NCI-H2107 treated with DMSO at 0.1 percent for 48 hours (cell line): ENCODE measurements around the gene OR6J1.
"Not testable (repeated sequence)": the region's sequence is repeated elsewhere in the genome, so short reads cannot be mapped to it uniquely, and the experiment has no call there.

Source experiments
- DNase-seq: peaks from one replicate; lab custom pipeline; 2025; ENCODE audit not compliant: unreplicated experiment; lab: John Stamatoyannopoulos, UW

The OR6J1 gene

DNA sequence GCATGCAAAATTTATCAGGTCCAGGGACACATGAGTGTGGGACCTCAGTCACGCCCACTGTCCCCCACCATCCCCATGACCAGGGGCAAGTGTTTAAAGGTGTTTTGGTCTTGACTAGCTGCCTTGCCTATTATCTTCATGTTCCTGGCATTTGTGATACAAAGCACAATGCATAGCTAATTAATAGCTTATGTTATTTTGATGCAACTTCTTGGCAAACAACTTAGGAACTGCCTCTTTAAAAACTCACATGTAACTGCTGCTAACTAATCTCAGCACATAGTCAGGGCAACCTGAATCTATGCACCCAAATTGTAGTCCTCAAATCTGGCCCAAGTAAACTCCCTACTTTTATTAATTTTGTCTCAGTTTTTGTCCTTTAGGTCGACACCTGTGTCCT lies 7.4 kb upstream of the OR6J1 start:
- no peak for DNase-seq

- DNase-seq, result no peak
Measured at GRCh38 chr14:22650960-22651521, 6.9 kb upstream of the OR6J1 start.

GRCh38 chr14:22650046-22650739 lies 6.0 kb upstream of the OR6J1 start:
- no peak for DNase-seq

DNA sequence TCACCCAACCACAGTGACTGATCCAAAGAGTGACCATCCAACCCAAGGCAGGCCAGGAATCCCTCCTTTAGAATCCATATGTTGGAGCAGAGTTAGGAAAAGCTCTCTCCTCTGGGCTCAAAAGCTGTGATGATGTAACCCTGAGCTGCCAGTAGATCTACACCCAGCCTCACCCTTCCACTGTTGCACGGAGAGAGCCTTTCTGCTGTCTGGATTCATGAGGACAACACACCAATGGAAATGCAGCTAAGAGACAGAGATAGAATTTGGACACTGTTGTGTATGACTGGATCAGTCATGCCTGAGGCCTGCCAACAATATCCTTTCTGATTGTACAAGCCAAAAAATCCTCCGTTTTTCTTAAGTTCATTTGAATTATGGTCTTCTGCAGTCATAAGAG lies 4.4 kb upstream of the OR6J1 start:
- no peak for DNase-seq

DNA sequence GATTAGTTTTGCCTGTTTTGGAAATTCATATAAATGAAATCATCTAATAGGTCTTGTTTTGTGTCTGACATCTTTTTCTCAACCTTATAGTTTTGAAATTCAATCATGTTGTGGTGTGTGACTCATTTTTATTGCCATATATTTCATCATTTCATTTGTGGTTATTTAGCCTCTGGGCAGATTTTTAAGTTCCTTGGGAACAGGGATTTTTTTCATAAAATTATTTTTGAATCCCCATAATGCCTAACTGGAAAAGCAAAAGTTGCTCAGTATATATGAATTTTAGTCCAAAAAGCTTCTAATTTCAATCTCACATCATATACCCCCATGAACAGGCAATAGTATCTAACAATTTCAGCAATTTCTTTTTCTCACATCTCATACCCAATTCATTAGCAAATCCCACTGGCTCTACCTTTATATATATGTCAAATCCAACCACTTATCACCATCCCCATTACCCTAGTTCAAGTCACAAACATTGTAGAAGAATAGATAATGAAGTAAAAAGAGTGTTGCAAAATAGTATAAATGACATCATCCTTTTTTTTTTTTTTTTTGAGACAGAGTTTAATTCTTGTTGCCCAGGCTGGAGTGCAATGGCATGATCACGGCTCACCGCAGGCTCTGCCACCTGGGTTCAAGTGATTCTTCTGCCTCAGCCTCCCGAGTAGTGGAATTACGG lies 2.6 kb upstream of the OR6J1 start:
- peak; percentile 3 for DNase-seq

GRCh38 chr14:22641846-22642245 lies 2.3 kb downstream of the OR6J1 start:
- DNase-seq, result no peak

DNA sequence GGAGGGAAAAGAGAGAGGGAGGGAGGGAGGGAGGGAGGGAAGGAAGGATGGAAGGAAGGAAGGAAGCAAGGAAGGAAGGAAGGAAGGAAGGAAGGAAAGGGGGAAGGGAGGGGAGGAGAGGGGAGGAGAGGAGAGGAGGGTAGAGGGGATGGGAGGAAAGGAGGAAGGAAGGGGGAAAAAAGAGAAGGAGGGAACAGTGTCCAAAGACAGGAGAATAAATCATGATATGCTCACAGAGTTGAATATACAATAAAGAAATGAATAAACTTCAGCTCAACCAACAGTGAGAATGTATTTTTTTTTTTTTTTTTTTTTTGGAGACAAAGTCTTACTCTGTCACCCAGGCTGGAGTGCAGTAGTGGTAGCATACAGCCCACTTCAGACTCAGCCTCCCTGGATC lies 4.0 kb downstream of the OR6J1 start:
- no peak for DNase-seq

- DNase-seq, result not testable (repeated sequence)
Measured at GRCh38 chr14:22635980-22636379, 8.2 kb downstream of the OR6J1 start.

GRCh38 chr14:22634233-22634900 lies 9.8 kb downstream of the OR6J1 start:
- DNase-seq, result no peak

DNA sequence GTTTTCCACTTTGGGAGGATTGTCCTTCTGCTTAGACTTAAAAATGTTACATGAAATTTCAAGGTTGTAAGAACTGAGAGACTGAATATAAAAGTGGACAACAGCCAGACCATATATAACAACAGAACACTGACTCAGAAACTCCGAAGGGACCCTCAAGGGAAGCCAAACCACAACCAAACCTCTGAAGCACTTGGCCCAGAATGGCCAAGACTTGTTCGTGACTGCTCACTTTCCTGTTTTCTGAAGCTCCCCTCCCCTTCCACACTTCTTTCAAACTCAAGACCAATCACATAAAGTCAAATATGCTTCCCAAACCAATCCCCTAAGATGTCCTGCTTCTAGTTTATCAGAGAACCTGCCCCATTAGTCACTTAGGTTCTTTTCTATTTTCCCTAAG lies 13.7 kb downstream of the OR6J1 start:
- no peak for DNase-seq

DNA sequence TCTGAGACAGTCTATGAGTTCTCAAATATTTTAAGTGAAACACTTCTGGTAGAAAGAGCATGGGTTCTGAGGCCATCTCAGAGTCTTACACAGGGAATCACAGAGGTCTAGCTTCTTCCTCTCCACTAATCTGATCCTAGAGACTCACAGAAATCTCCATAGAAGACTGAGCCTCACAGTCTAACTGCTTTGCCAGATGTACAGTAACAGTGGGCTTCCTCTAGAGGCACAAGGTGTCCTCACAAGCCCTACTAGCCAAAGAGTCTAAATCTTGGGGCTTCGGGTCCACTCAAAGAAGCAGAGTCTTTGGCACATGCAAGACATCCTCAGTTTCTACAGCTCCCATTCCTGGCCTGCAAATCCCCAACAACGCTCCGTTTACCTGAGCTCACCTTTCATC lies 14.1 kb downstream of the OR6J1 start:
- DNase-seq, result no peak

GRCh38 chr14:22629361-22629760 lies 14.8 kb downstream of the OR6J1 start:
- DNase-seq, result no peak

GRCh38 chr14:22627506-22628263 lies 16.5 kb downstream of the OR6J1 start:
- no peak for DNase-seq

DNA sequence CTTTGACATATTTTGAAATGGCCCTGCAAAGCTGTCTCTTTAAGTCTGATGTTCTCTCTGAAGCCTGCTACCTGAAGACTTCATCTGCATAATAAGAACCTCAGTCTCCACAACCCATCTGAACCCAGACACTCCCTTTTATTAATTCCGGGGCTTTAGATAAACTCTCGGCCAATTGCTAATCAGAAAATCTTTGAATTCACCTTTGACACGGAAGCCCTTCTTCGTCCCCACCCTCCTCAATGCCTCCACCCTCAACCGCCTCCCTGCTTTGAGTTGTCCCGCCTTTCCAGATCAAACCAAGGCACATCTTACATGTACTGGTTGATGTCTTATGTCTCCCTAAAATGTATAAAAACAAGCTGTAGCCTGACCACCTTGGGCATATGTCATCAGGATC lies 17.6 kb downstream of the OR6J1 start:
- no peak for DNase-seq

DNA sequence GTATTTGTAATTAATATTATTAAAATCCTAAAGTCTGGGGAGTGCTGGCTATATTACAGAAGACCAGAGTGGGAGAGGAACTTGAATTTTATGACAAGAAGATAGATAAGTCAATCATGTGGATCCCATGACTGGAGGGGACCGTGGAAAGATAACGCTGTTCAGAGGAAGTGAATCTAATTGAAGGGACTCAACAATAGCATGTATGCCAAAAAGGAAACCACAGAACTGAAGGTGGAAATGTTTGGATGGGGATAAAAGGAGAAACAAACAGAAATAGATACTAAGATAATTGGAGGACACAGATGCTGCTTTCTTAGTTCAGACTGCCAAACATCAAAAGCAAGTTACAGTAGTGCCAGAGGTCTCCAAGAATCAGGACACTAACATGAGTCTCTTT lies 21.1 kb downstream of the OR6J1 start:
- no peak for DNase-seq

DNA sequence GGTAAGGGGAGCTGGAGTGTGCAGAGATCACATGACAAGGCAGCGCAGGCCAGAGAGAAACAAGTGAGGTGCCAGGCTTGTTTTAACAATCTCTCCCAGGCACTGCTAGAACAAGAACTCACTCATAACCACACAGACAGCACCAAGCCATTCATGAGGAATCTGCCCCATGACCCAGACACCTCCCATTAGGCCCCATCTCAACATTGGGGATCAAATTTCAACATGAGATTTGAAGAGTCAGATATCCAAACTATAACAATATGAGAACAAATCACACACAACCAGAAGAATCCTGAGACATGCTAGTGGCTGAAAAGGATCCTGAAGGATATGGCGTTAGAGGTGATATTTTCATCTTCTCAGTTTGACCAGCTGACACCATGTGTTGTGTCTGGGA lies 21.9 kb downstream of the OR6J1 start:
- DNase-seq, result no peak

- not testable (repeated sequence) for DNase-seq
Measured at GRCh38 chr14:22615765-22616164, 28.4 kb downstream of the OR6J1 start.

- no peak for DNase-seq
Measured at GRCh38 chr14:22614240-22614799, 29.8 kb downstream of the OR6J1 start.

DNA sequence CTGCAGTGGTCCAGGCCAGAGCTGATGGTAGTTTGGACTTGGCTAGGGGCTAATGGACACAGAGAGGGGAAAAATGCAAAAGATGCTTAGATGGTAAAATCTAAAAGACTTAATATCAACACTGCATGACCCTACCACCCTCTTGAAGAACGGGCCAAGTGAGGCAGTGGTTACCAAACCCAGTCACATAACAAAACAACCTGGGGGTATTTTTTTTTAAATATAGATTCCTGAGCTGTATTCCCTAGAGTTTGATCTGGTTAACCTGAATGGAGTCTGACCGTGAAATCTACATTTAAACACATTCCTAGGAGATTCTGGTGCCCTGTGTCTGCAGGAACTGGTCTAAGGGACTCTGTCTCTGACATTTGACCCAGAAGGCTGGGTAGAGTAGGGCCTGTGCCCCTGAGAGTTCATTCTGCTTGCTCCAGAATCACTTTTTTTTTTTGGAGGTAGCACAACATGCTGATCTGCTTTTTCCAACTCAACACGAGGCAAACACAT lies 30.4 kb downstream of the OR6J1 start:
- no peak for DNase-seq

DNA sequence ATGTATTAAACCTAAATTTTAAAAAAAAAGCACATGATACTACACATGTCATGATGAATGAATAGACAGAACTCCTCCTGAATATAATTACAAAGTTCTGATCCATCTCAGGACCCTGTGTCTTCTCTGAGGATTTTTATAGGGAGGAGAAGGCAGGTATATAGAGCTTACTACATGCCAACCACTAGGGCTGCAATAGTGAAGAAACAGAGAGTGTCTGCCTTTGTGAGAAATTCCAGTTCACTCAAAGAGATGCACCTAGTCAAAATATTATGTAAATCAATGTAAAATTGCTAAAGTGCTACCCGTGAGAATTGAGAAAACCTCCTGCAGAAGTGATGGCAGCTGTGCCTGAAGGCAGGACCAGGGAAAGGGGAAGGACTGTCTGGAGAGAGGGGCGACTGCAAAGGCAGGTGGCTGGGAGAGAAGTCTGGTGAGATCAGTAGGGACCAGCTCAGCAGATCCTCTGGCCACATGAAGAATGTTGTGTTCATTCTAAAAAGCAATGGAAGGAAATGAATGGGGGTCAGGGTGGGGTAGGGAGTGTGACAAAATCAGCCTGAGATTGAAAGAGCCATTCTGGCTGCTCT lies 31.0 kb downstream of the OR6J1 start:
- DNase-seq, result no peak
